Calu3 (cell line): ENCODE data around the gene NCEH1. TPM values are rescaled to one million over a fixed set of nuclear protein-coding genes. Genes with fewer than 3 reads are reported as not detected.

Experiments used
- BruUV-seq: library from RNA; stranded (reverse); fragments of 400-500 nt; replicated peaks from 2 replicates; lab custom pipeline; 2021; lab: Mats Ljungman, UMichigan
- CTCF ChIA-PET: fragments of 300-600 bp; sonication (Branson Sonifier 250); formaldehyde crosslinking; loops from one replicate; lab custom pipeline; 2022; ENCODE audit warnings: antibody characterized with exemption; lab: Charles Lee
- DNase-seq: peaks from one replicate; pipeline ENCODE4 v3.0.0; 2022
- H3K27ac Mint-ChIP-seq: one replicate; pipeline ENCODE4 v1.8.0; 2022; ENCODE audit warnings: mixed read lengths; ENCODE audit not compliant: unreplicated experiment
- H3K27me3 Mint-ChIP-seq: one replicate; pipeline ENCODE4 v1.8.0; 2022; ENCODE audit warnings: mixed read lengths; ENCODE audit not compliant: unreplicated experiment
- H3K36me3 Mint-ChIP-seq: one replicate; pipeline ENCODE4 v1.8.0; 2022; ENCODE audit warnings: mild to moderate bottlenecking, moderate library complexity, mixed read lengths; ENCODE audit not compliant: insufficient read depth, unreplicated experiment
- H3K4me1 Mint-ChIP-seq: one replicate; pipeline ENCODE4 v1.8.0; 2022; ENCODE audit warnings: mild to moderate bottlenecking, low read depth, mixed read lengths; ENCODE audit not compliant: unreplicated experiment
- H3K4me3 Mint-ChIP-seq: one replicate; pipeline ENCODE4 v1.8.0; 2022; ENCODE audit warnings: mild to moderate bottlenecking, low read depth, moderate library complexity, mixed read lengths; ENCODE audit not compliant: unreplicated experiment
- H3K9me3 Mint-ChIP-seq: one replicate; pipeline ENCODE4 v1.8.0; 2022; ENCODE audit warnings: low read depth, mixed read lengths; ENCODE audit not compliant: unreplicated experiment
- CTCF ChIP-seq: fragments of 200-600 bp; IDR thresholded peaks from one replicate; pipeline ENCODE4 v1.8.0; 2022; ENCODE audit warnings: antibody characterized with exemption; ENCODE audit not compliant: unreplicated experiment
- intact Hi-C: fragments of 100-400 bp; cut with micrococcal nuclease; formaldehyde crosslinking; loops from one replicate; pipeline ENCODE4 v1.10.0; 2022; ENCODE audit not compliant: unreplicated experiment
- total RNA-seq: library from RNA; stranded (reverse); gene quantifications from 2 replicates; pipeline ENCODE4 v1.2.3, GENCODE V29; 2022

Gene NCEH1
- total RNA-seq, 1 experiment from 2014 or later, result 163 TPM

GRCh38 chr3:172616031-172616461 lies 94.8 kb downstream of the NCEH1 start:
- peaks cover 5% of the 10 kb centered on the region for H3K36me3 Mint-ChIP-seq
- no peak overlapping the region for H3K4me3 Mint-ChIP-seq
- BruUV-seq, result no TSS peak
- no peak for TF ChIP-seq CTCF
- peaks cover 27% of the 10 kb centered on the region for H3K4me1 Mint-ChIP-seq
- H3K9me3 Mint-ChIP-seq, result no peaks in the 10 kb centered on the region
- intact Hi-C loops, result no loop called here
- no peak for DNase-seq
- H3K27ac Mint-ChIP-seq, result no peak overlapping the region
- H3K27me3 Mint-ChIP-seq, result no peaks in the 10 kb centered on the region
- CTCF ChIA-PET, result interaction anchor here (1.9 kb wide), 1 partner anchor 21 kb away, joined by 6 read pairs; no protein-coding TSS in a partner anchor

- BruUV-seq, result no TSS peak
- TF ChIP-seq CTCF, result no peak
- Mint-ChIP-seq H3K27ac (no peak overlapping the region), H3K4me3 (no peak overlapping the region), H3K9me3 (peaks cover 7% of the 10 kb centered on the region), H3K4me1 (peaks cover 27% of the 10 kb centered on the region), H3K36me3 (peaks cover 5% of the 10 kb centered on the region), H3K27me3 (no peaks in the 10 kb centered on the region)
- no peak for DNase-seq
- intact Hi-C loops, result no loop called here
- CTCF ChIA-PET, result interaction anchor here (1.9 kb wide), 1 partner anchor 20 kb away, joined by 6 read pairs; no protein-coding TSS in a partner anchor
Observed at GRCh38 chr3:172615296-172615695, 95.6 kb downstream of the NCEH1 start.

- Mint-ChIP-seq H3K27ac (no peak overlapping the region), H3K36me3 (peaks cover 5% of the 10 kb centered on the region), H3K4me1 (peaks cover 27% of the 10 kb centered on the region), H3K27me3 (no peaks in the 10 kb centered on the region), H3K4me3 (no peak overlapping the region), H3K9me3 (peaks cover 9% of the 10 kb centered on the region)
- no peak for DNase-seq
- BruUV-seq, result no TSS peak
- TF ChIP-seq CTCF, result no peak
- CTCF ChIA-PET, result interaction anchor here (1.9 kb wide), 1 partner anchor 19 kb away, joined by 6 read pairs; no protein-coding TSS in a partner anchor
- intact Hi-C loops, result no loop called here
Observed at GRCh38 chr3:172614340-172615274, 96.3 kb downstream of the NCEH1 start.

GRCh38 chr3:172613845-172614244 lies 97.0 kb downstream of the NCEH1 start:
- Mint-ChIP-seq H3K4me1 (peaks cover 30% of the 10 kb centered on the region), H3K27me3 (no peaks in the 10 kb centered on the region), H3K9me3 (peaks cover 9% of the 10 kb centered on the region), H3K4me3 (no peak overlapping the region), H3K36me3 (peaks cover 5% of the 10 kb centered on the region), H3K27ac (no peak overlapping the region)
- no peak for DNase-seq
- BruUV-seq, result no TSS peak
- intact Hi-C loops, result no loop called here
- CTCF ChIA-PET, result interaction anchor here (0.8 to 1.2 kb wide), 2 partner anchors 12 to 18 kb away, joined by 3 to 7 read pairs; no protein-coding TSS in a partner anchor
- no peak for TF ChIP-seq CTCF
